ENCODE data around the gene SARNP. TPM values are rescaled to one million over a fixed set of nuclear protein-coding genes. Genes with fewer than 3 reads are reported as not detected.
A peak's percentile ranks its signal among the peaks of the same experiment; 100 is the strongest.

SARNP gene
- total RNA-seq, 1 donor from 2014 or later: 266 TPM

DNA sequence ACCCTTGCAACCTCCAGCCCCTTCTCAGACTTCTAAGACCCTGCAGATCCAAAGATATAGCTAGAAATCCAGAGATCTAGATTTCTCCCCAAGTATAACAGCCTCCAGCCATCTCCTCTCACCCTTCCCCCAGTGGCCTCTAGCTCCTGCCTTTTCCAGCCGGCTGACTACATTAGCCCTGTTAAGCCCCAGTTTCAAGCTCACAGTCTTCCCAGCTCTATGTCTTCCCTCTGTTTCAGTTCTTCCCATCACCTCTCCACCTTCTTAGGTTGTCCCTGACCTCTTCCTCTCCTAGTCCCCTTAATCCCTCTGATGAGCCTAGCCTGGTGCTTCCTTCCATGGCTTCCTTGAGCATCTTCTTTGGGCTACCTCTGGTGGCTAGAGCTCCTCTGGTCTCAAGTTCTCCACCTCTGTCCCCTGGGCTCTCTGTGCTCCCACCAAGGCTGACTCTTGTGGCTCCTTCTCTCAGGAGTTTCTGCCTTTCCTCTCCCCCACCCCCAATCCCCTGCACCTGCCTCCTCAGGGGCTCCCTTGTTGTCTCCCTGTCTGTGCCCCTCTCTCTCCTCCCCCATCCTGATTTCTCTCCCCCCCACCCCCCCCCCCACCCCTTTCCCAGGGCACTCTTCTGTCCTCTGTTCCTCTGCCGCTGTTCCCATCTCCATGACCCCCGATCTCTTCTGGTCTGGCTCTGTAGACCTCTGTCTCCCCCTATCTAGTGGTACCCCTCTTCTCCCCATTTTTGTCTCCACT lies 75.4 kb downstream of the SARNP start:
- no peak overlapping the region for H3K9ac ChIP-seq
- peaks cover 38% of the 10 kb centered on the region for H3K79me2 ChIP-seq (ENCODE audit: low read depth)
- peaks cover under 1% of the 10 kb centered on the region for H3K27me3 Mint-ChIP-seq (ENCODE audit: insufficient read depth, low read depth)
- DNase-seq (ENCODE audit: low spot score): peak; percentile 43
- H2AFZ ChIP-seq (replicated peaks): peak overlapping the region; percentile 61
- no peaks in the 10 kb centered on the region for H3K36me3 Mint-ChIP-seq
- H3F3A ChIP-seq (ENCODE audit: low read depth): peaks cover 61% of the 10 kb centered on the region
- H3K4me1 Mint-ChIP-seq: peaks cover 42% of the 10 kb centered on the region
- no peak overlapping the region for H3K27ac ChIP-seq
- no peaks in the 10 kb centered on the region for H3K27me3 ChIP-seq
- peak overlapping the region; percentile 91 for H3K4me3 Mint-ChIP-seq
- peaks cover 11% of the 10 kb centered on the region for H4K20me1 ChIP-seq (ENCODE audit: low read depth)
- H3K9me3 ChIP-seq (ENCODE audit: low read depth): no peaks in the 10 kb centered on the region
- peaks cover 2% of the 10 kb centered on the region for H3K9me3 Mint-ChIP-seq
- no peak for TF ChIP-seq EZH2phosphoT487 (IDR thresholded peaks at IDR 0.05)
- TF ChIP-seq EZH2 (IDR thresholded peaks at IDR 0.05): no peak
- TF ChIP-seq, protein P1, sequence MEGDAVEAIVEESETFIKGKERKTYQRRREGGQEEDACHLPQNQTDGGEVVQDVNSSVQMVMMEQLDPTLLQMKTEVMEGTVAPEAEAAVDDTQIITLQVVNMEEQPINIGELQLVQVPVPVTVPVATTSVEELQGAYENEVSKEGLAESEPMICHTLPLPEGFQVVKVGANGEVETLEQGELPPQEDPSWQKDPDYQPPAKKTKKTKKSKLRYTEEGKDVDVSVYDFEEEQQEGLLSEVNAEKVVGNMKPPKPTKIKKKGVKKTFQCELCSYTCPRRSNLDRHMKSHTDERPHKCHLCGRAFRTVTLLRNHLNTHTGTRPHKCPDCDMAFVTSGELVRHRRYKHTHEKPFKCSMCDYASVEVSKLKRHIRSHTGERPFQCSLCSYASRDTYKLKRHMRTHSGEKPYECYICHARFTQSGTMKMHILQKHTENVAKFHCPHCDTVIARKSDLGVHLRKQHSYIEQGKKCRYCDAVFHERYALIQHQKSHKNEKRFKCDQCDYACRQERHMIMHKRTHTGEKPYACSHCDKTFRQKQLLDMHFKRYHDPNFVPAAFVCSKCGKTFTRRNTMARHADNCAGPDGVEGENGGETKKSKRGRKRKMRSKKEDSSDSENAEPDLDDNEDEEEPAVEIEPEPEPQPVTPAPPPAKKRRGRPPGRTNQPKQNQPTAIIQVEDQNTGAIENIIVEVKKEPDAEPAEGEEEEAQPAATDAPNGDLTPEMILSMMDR (IDR thresholded peaks at IDR 0.05): no peak
- peak overlapping the region; percentile 82 for H3K4me2 ChIP-seq
- no peaks in the 10 kb centered on the region for H3K36me3 ChIP-seq
- peak overlapping the region; percentile 46 for H3K4me3 ChIP-seq
- H3K4me1 ChIP-seq: peaks cover 25% of the 10 kb centered on the region
- H3K27ac Mint-ChIP-seq: peak overlapping the region; percentile 89

- H4K20me1 ChIP-seq (ENCODE audit: low read depth): no peaks in the 10 kb centered on the region
- no peaks in the 10 kb centered on the region for H3K9me3 Mint-ChIP-seq
- peak overlapping the region; percentile 85 for H3K4me3 Mint-ChIP-seq
- no peaks in the 10 kb centered on the region for H3K27me3 ChIP-seq
- no peak overlapping the region for H3K27ac ChIP-seq
- no peaks in the 10 kb centered on the region for H3K36me3 ChIP-seq
- H3K4me3 ChIP-seq: no peak overlapping the region
- H3F3A ChIP-seq (ENCODE audit: low read depth): peaks cover 37% of the 10 kb centered on the region
- H3K4me2 ChIP-seq: peak overlapping the region; percentile 94
- H3K9ac ChIP-seq: no peak overlapping the region
- H3K27me3 Mint-ChIP-seq (ENCODE audit: insufficient read depth, low read depth): peaks cover 4% of the 10 kb centered on the region
- no peaks in the 10 kb centered on the region for H3K9me3 ChIP-seq (ENCODE audit: low read depth)
- H3K4me1 Mint-ChIP-seq: peaks cover 31% of the 10 kb centered on the region
- DNase-seq (ENCODE audit: low spot score): no peak
- TF ChIP-seq EZH2phosphoT487 (IDR thresholded peaks at IDR 0.05): no peak
- no peak overlapping the region for H2AFZ ChIP-seq (replicated peaks)
- H3K79me2 ChIP-seq (ENCODE audit: low read depth): peaks cover 14% of the 10 kb centered on the region
- H3K4me1 ChIP-seq: peaks cover 16% of the 10 kb centered on the region
- H3K36me3 Mint-ChIP-seq: no peaks in the 10 kb centered on the region
- no peak overlapping the region for H3K27ac Mint-ChIP-seq
These were observed 78.5 kb downstream of the SARNP start for GRCh38 chr12:55739025-55739378.

- Histone ChIP-seq H3K4me2 (peak overlapping the region; percentile 94), H3K36me3 (no peaks in the 10 kb centered on the region), H3K27ac (peak overlapping the region; percentile 85), H3F3A (ENCODE audit: low read depth) (peaks cover 33% of the 10 kb centered on the region), H2AFZ (replicated peaks) (peak overlapping the region; percentile 81), H3K9ac (no peak overlapping the region), H4K20me1 (ENCODE audit: low read depth) (no peaks in the 10 kb centered on the region), H3K9me3 (ENCODE audit: low read depth) (no peaks in the 10 kb centered on the region), H3K79me2 (ENCODE audit: low read depth) (peaks cover 8% of the 10 kb centered on the region), H3K4me1 (peaks cover 16% of the 10 kb centered on the region), H3K4me3 (peak overlapping the region; percentile 67), H3K27me3 (no peaks in the 10 kb centered on the region)
- TF ChIP-seq EZH2phosphoT487 (IDR thresholded peaks at IDR 0.05) (no peak), EZH2 (IDR thresholded peaks at IDR 0.05) (no peak)
- TF ChIP-seq, protein P1 (IDR thresholded peaks at IDR 0.05): peak; percentile 96
- peaks cover 31% of the 10 kb centered on the region for H3K4me1 Mint-ChIP-seq
- H3K9me3 Mint-ChIP-seq: no peaks in the 10 kb centered on the region
- peaks cover 5% of the 10 kb centered on the region for H3K27me3 Mint-ChIP-seq (ENCODE audit: insufficient read depth, low read depth)
- H3K36me3 Mint-ChIP-seq: no peaks in the 10 kb centered on the region
- H3K4me3 Mint-ChIP-seq: peak overlapping the region; percentile 85
- DNase-seq (ENCODE audit: low spot score): peak; percentile 95
- peak overlapping the region; percentile 97 for H3K27ac Mint-ChIP-seq
These were observed 79.2 kb downstream of the SARNP start for GRCh38 chr12:55738123-55739024.
